Esophagus muscularis mucosa (tissue), 4 donors: ENCODE measurements around the gene HLA-DPA1.

Source experiments
- EP300 ChIP-seq: sonication (generic); formaldehyde crosslinking; IDR thresholded peaks from one replicate; pipeline ENCODE4 v1.6.1; 2017; ENCODE audit warnings: antibody characterized with exemption
- POLR2A ChIP-seq: fragments of 450-650 bp; IDR thresholded peaks from one replicate; pipeline ENCODE4 v1.6.1; 2017; ENCODE audit warnings: antibody characterized with exemption, moderate library complexity, mild to moderate bottlenecking, low read depth
- POLR2AphosphoS5 ChIP-seq, 2 donors: sonication (generic); formaldehyde crosslinking; IDR thresholded peaks; one replicate each; pipeline ENCODE4 v1.6.1; 2017; ENCODE audit warnings: antibody characterized with exemption in 2 of 2
- TF ChIP-seq, protein P1 (sequence below), 3 experiments: fragments of 200-600 bp in 2 of 3; fragments of 450-650 bp in 1 of 3; sonication (generic) in 2 of 3; IDR thresholded peaks; one replicate each; pipeline ENCODE4 v1.5.1; 2017 to 2019; ENCODE audit warnings: antibody characterized with exemption in 3 of 3, mild to moderate bottlenecking in 2 of 3, moderate library complexity in 1 of 3

DNA sequence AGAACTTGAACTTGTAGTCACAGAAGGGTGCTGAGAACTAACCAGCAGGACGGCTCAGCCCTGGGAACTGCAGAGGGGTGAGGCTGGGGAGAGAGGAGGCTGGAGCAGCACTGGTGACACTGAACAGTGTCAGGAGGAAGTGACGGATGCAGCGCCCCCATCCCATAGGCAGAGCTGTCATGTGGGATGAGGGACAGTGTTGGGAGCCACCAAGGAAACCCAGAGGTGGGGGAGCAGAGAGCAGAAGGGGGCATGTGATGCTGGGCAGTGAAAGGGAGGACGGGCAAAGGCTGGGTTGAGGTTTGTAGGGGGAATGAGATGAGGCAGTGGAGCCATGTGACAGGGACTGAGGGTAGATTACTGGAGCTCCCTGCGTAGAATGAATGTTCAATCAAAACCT, 4.5 kb upstream of the HLA-DPA1 start:
- TF ChIP-seq, protein P1, sequence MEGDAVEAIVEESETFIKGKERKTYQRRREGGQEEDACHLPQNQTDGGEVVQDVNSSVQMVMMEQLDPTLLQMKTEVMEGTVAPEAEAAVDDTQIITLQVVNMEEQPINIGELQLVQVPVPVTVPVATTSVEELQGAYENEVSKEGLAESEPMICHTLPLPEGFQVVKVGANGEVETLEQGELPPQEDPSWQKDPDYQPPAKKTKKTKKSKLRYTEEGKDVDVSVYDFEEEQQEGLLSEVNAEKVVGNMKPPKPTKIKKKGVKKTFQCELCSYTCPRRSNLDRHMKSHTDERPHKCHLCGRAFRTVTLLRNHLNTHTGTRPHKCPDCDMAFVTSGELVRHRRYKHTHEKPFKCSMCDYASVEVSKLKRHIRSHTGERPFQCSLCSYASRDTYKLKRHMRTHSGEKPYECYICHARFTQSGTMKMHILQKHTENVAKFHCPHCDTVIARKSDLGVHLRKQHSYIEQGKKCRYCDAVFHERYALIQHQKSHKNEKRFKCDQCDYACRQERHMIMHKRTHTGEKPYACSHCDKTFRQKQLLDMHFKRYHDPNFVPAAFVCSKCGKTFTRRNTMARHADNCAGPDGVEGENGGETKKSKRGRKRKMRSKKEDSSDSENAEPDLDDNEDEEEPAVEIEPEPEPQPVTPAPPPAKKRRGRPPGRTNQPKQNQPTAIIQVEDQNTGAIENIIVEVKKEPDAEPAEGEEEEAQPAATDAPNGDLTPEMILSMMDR (IDR thresholded peaks at IDR 0.05), result no peak
- no peak for TF ChIP-seq POLR2A
- TF ChIP-seq EP300, result no peak
- TF ChIP-seq POLR2AphosphoS5 (IDR thresholded peaks at IDR 0.05), result no peak
